Adrenal gland (tissue), 12 donors: Measurements from ENCODE around the gene REM1. TPM values are rescaled to one million over a fixed set of nuclear protein-coding genes. Genes with fewer than 3 reads are reported as not detected.

Experiments used
- DNase-seq, 7 donors: peaks; one replicate each; pipeline ENCODE4 v3.0.0-alpha.2; 2019 to 2020
- H3K27ac ChIP-seq, 5 donors: fragments of 200-600 bp; sonication (generic) in 4 of 5; 1 replicate in 3 of 5; 2 replicates in 2 of 5; pipeline versions ENCODE4 v1.5.1 to v1.8.0; 2016 to 2020; ENCODE audit warnings: mild to moderate bottlenecking in 1 of 5
- H3K27me3 ChIP-seq: fragments of 200-600 bp; 2 replicates; pipeline ENCODE4 v1.8.0; 2021
- H3K36me3 ChIP-seq, 2 donors: fragments of 200-600 bp; replicated peaks in 1 of 2; 1 replicate in 1 of 2; 2 replicates in 1 of 2; pipeline versions ENCODE4 v1.5.1 to v1.8.0; 2018 to 2022
- H3K4me1 ChIP-seq, 2 donors: fragments of 200-600 bp; replicated peaks in 1 of 2; 1 replicate in 1 of 2; 2 replicates in 1 of 2; pipeline versions ENCODE4 v1.5.1 to v1.8.0; 2018 to 2021
- H3K4me3 ChIP-seq, 4 donors: fragments of 200-600 bp; sonication (generic) in 3 of 4; one replicate each; pipeline ENCODE4 v1.5.1; 2016 to 2018
- H3K9me3 ChIP-seq, 3 donors: fragments of 200-600 bp; sonication (generic) in 1 of 3; replicated peaks in 1 of 3; 1 replicate in 2 of 3; 2 replicates in 1 of 3; pipeline versions ENCODE4 v1.5.1 to v1.8.0; 2016 to 2021
- CTCF ChIP-seq, 6 experiments: fragments of 450-650 bp in 4 of 6; fragments of 200-600 bp in 2 of 6; sonication (generic) in 1 of 6; IDR thresholded peaks; 1 replicate in 5 of 6; 2 replicates in 1 of 6; pipeline versions ENCODE4 v1.5.1 to v1.8.0; 2016 to 2021; ENCODE audit warnings: antibody characterized with exemption in 6 of 6, mild to moderate bottlenecking in 2 of 6, moderate library complexity in 1 of 6
- POLR2A ChIP-seq, 2 donors: fragments of 450-650 bp; IDR thresholded peaks; one replicate each; pipeline ENCODE4 v1.6.1; 2017; ENCODE audit warnings: antibody characterized with exemption in 2 of 2, mild to moderate bottlenecking in 2 of 2, moderate library complexity in 1 of 2
- WGBS, 4 donors: extraction: QIAGEN DNeasy Blood & Tissue Kit in 2 of 4; methylation state at CpG; one replicate each; pipeline versions ENCODE4 v1.1.5 to v1.1.7; 2013 to 2017; 5-methylcytosine and 5-hydroxymethylcytosine counted together
- intact Hi-C, 2 donors: fragments of 100-400 bp; cut with DNase I; formaldehyde crosslinking; loops; one replicate each; pipeline versions ENCODE4 v1.14.1 to v1.15.0; 2022 to 2023
- polyA plus RNA-seq, 3 donors: library from polyadenylated mRNA; stranded (reverse); fragments of 200-250 nt in 2 of 3; fragments of 350-450 nt in 1 of 3; fragmentation: Illumina TruSeq in 1 of 3; extraction: RNeasy Lipid Tissue Mini Kit (QIAGEN cat#74804) in 1 of 3; gene quantifications; one replicate each; pipeline ENCODE4 v1.2.3, GENCODE V29; 2013 to 2014
- total RNA-seq, 9 donors: library from RNA; depleted of rRNA in 4 of 9; stranded (reverse); fragments of >200 nt in 4 of 9; fragments of 120-200 nt in 1 of 9; fragmentation: NEBNext Ultra II Directional in 1 of 9; extraction: Animal tissue kit (Norgen Biotek cat#: 25700) in 1 of 9; gene quantifications; one replicate each; pipeline versions ENCODE4 v1.1.0 to v1.2.4, GENCODE V29; 2013 to 2023
- donor health status: healthy with polysubstance abuse.
- donor health status: Bipolar disorder and iron deficiency.
- donor health status: DM: yes; HTN: yes; CAD: no.
- donor health status: DM: no; HTN: no; CAD: no.
- donor health status: DM: no; HTN: no; CAD: no.
- donor health status: DM: yes; HTN: yes; CAD: no.

Gene REM1
- total and polyA plus RNA-seq, 12 donors, result 0.26 to 19.3 (median 2.5) TPM

DNA sequence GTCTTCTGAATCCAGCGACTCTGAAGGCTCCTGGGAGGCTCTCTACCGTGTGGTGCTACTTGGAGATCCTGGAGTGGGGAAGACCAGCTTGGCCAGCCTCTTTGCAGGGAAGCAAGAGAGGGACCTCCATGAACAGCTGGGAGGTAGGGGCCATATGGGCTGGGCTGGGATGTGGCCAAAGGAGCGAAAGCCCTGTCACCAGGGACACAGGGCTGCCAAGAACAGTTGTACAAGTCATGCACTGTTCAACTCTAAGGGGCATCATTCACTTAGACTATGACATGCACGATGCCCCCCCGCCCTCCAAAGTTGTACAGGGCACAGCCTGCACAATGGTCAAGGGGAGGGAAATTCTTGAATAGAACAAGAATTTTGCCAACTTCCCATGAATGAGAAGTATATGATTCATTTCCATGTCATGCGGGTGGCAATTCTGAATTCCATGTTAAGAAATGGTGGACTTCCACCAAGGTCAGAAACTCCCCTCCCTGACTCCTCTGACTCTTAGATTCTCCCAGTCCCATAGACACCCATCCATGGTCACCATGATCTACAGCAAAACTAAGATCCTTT, 1.6 kb downstream of the REM1 start:
- peaks cover 0 to 7% of the 10 kb centered on the region in 2 donors for H3K4me1 ChIP-seq
- no peak overlapping the region for H3K27ac ChIP-seq
- intact Hi-C loops, result no loop called here
- H3K36me3 ChIP-seq, result no peaks in the 10 kb centered on the region
- no peak for DNase-seq
- WGBS, 4 donors, result 72 to 85% (median 74%) methylated on average over 4 to 6 of the region's 6 CpGs
- TF ChIP-seq CTCF (IDR thresholded peaks at IDR 0.05) (no peak), POLR2A (IDR thresholded peaks at IDR 0.05) (no peak)
- peaks cover 17% of the 10 kb centered on the region for H3K27me3 ChIP-seq
- H3K4me3 ChIP-seq, result peak overlapping the region in 1 of 4 donors; percentile 56
- H3K9me3 ChIP-seq, result no peaks in the 10 kb centered on the region

GRCh38 chr20:31484001-31484400, 8.9 kb downstream of the REM1 start:
- 17 to 37% (median 31%) methylated on average over 23 to 36 of the region's 36 CpGs for WGBS, 4 donors
- peak overlapping the region in 1 of 5 donors; percentile 49 for H3K27ac ChIP-seq
- no peak for DNase-seq
- H3K36me3 ChIP-seq, result no peaks in the 10 kb centered on the region
- no peak overlapping the region for H3K4me3 ChIP-seq
- H3K4me1 ChIP-seq, result no peaks in the 10 kb centered on the region
- TF ChIP-seq CTCF (IDR thresholded peaks at IDR 0.05), result no peak
- TF ChIP-seq POLR2A (IDR thresholded peaks at IDR 0.05), result no peak
- H3K27me3 ChIP-seq, result peaks cover 5% of the 10 kb centered on the region
- no peaks in the 10 kb centered on the region for H3K9me3 ChIP-seq
- intact Hi-C loops, result no loop called here

GRCh38 chr20:31485450-31486339, 10.6 kb downstream of the REM1 start:
- Histone ChIP-seq H3K36me3 (no peaks in the 10 kb centered on the region), H3K4me1 (no peaks in the 10 kb centered on the region), H3K27ac (peak overlapping the region in 3 of 5 donors; percentile 38 to 84 (median 71)), H3K4me3 (peak overlapping the region in 1 of 4 donors; percentile 44), H3K27me3 (peaks cover 5% of the 10 kb centered on the region), H3K9me3 (no peaks in the 10 kb centered on the region)
- 8 to 11% (median 10%) methylated on average over 24 to 31 of the region's 31 CpGs for WGBS, 4 donors
- no peak for TF ChIP-seq POLR2A (IDR thresholded peaks at IDR 0.05)
- TF ChIP-seq CTCF (IDR thresholded peaks at IDR 0.05), result no peak
- peak; percentile 42 to 78 (median 59) for DNase-seq
- intact Hi-C loops, result no loop called here

DNA sequence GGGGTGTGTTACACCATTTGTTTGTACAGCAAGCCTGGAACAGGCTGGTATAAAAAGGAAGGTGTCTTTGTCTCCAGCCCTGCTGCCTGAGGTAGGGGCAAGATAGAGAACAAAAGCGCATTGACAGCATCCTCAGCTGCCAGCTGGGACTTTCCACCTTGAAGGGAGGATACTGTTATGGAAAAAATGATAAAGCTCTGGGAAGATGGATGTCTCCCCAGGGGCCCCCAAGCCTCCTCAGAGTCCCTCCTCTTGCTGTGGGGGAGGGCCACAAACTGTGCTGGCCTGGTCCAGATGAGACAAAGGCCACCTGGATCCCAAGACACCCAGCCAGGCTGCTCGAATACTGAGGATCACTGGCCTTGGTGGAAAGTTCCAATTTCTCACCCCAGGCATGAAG, 13.0 kb downstream of the REM1 start:
- TF ChIP-seq CTCF (IDR thresholded peaks at IDR 0.05), result no peak
- TF ChIP-seq POLR2A (IDR thresholded peaks at IDR 0.05), result no peak
- 51 to 80% (median 67%) methylated on average over 1 to 2 of the region's 2 CpGs for WGBS, 4 donors

More for the DNA sequence above, 13.0 kb downstream of the REM1 start:
- no peaks in the 10 kb centered on the region for H3K9me3 ChIP-seq
- no peaks in the 10 kb centered on the region for H3K4me1 ChIP-seq
- no peaks in the 10 kb centered on the region for H3K36me3 ChIP-seq
- intact Hi-C loops, result no loop called here
- H3K27me3 ChIP-seq, result peaks cover 5% of the 10 kb centered on the region
- peak in 1 of 7 donors; percentile 27 for DNase-seq
- H3K4me3 ChIP-seq, result no peak overlapping the region
- H3K27ac ChIP-seq, result no peak overlapping the region
